ENCODE results near the gene AGO3. TPM values are rescaled to one million over a fixed set of nuclear protein-coding genes. Genes with fewer than 3 reads are reported as not detected.

The AGO3 gene
- total and polyA plus RNA-seq, 7 experiments from 2014 or later: 11.8 to 49.2 (median 32.9) TPM

DNA sequence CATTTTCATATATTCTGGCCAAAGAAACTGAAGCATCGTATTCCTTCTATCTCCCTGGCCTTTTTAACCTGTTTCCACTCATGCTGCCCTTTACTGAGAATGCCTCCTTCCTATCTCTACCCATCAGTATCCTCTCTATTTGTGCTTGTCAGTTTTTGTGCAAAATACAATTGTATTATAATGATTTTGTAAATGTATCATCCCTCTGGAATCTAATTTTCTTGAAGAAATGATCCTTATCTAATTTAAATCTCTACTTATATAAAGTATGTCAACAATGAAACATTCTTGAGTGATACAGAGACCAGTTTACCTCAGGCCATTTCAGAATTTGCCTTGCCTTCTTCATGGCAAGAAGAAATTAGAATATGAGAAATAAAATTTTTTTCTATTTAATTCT lies 93.9 kb downstream of the AGO3 start:
- intact Hi-C loops (cut with micrococcal nuclease): no loop called here
- Histone ChIP-seq H3K36me3 (ENCODE audit: control insufficient read depth in 2 of 3, insufficient read depth in 3 of 3, low read length in 3 of 3) (peaks cover 0 to 21% (median 0%) of the 10 kb centered on the region in 3 experiments), H3K4me1 (ENCODE audit: control insufficient read depth in 2 of 2, insufficient read depth in 2 of 2, low read length in 2 of 2) (no peaks in the 10 kb centered on the region), H3K9me3 (ENCODE audit: control insufficient read depth in 2 of 3, low read length in 3 of 3) (no peaks in the 10 kb centered on the region), H3K27ac (ENCODE audit: low read depth, low read length) (no peak overlapping the region), H3K27me3 (ENCODE audit: control insufficient read depth in 2 of 2, insufficient read depth in 2 of 2, low read length in 2 of 2) (no peaks in the 10 kb centered on the region), H3K4me3 (ENCODE audit: low read length) (no peak overlapping the region)
- Mint-ChIP-seq H3K27ac (no peak overlapping the region), H3K36me3 (peaks cover 0 to 42% (median 35%) of the 10 kb centered on the region in 5 donors), H3K4me3 (no peak overlapping the region), H3K9me3 (peaks cover 0 to 8% (median 2%) of the 10 kb centered on the region in 11 donors), H3K27me3 (no peaks in the 10 kb centered on the region), H3K4me1 (no peaks in the 10 kb centered on the region)
- ATAC-seq: no peak
- ChIA-PET POLR2A (no interaction called here), CTCF (no interaction called here)
- DNase-seq: no peak

DNA sequence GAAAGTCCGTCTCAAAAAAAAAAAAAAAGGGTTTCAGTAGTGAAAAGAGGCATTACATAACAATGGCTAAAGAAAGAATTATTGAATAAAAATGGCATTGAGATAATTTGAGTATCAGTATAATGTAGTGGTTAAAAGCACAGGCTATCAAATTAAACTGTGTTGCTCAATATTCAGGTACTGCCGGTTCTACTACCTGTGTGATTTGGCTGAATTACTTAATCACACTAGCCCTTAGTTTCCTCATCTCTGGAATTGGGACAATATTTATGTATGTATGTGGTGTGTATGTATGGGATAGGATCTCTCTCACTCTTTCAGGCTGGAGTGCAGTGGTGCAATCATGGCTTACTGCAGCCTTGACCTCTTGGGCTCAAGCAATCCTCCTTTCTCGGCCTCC lies 96.9 kb downstream of the AGO3 start:
- intact Hi-C loops (cut with micrococcal nuclease): no loop called here
- H3K36me3 Mint-ChIP-seq: peaks cover 0 to 56% (median 43%) of the 10 kb centered on the region in 5 donors
- no peaks in the 10 kb centered on the region for H3K4me1 Mint-ChIP-seq
- ChIA-PET CTCF (interaction anchor here (0.6 kb wide), 1 partner anchor 1175 kb away, joined by 4 read pairs; no protein-coding TSS in a partner anchor), POLR2A (no interaction called here)
- no peak overlapping the region for H3K4me3 Mint-ChIP-seq
- Histone ChIP-seq H3K9me3 (ENCODE audit: control insufficient read depth in 2 of 3, low read length in 3 of 3) (no peaks in the 10 kb centered on the region), H3K4me3 (ENCODE audit: low read length) (no peak overlapping the region), H3K4me1 (ENCODE audit: control insufficient read depth in 2 of 2, insufficient read depth in 2 of 2, low read length in 2 of 2) (no peaks in the 10 kb centered on the region), H3K36me3 (ENCODE audit: control insufficient read depth in 2 of 3, insufficient read depth in 3 of 3, low read length in 3 of 3) (peaks cover 0 to 34% (median 9%) of the 10 kb centered on the region in 3 experiments), H3K27ac (ENCODE audit: low read depth, low read length) (no peak overlapping the region), H3K27me3 (ENCODE audit: control insufficient read depth in 2 of 2, insufficient read depth in 2 of 2, low read length in 2 of 2) (no peaks in the 10 kb centered on the region)
- no peak for DNase-seq
- H3K27me3 Mint-ChIP-seq: no peaks in the 10 kb centered on the region
- no peak overlapping the region for H3K27ac Mint-ChIP-seq
- no peak for ATAC-seq
- H3K9me3 Mint-ChIP-seq: peaks cover 0 to 8% (median 2%) of the 10 kb centered on the region in 11 donors

DNA sequence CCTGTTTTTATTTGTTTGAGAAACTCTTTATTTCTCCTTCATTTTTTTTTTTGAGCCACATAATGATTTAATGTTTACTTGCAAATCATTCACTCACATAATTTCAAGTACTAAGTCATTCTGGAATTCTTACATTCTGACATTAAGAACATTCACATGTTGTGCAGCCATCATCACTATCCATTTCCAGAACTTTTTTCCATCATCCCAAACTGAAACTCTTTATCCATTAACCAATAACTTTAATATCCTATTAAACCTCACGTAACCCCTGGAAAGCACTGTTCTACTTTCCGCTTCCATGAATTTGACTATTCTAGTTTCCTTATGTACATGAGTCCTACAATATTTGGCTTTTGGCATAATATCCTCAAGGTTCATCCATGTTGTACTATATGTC lies 100.5 kb downstream of the AGO3 start:
- Histone ChIP-seq H3K36me3 (ENCODE audit: control insufficient read depth in 2 of 3, insufficient read depth in 3 of 3, low read length in 3 of 3) (peaks cover 0 to 42% (median 9%) of the 10 kb centered on the region in 3 experiments), H3K27me3 (ENCODE audit: control insufficient read depth in 2 of 2, insufficient read depth in 2 of 2, low read length in 2 of 2) (no peaks in the 10 kb centered on the region), H3K9me3 (ENCODE audit: control insufficient read depth in 2 of 3, low read length in 3 of 3) (no peaks in the 10 kb centered on the region), H3K27ac (ENCODE audit: low read depth, low read length) (no peak overlapping the region), H3K4me3 (ENCODE audit: low read length) (no peak overlapping the region), H3K4me1 (ENCODE audit: control insufficient read depth in 2 of 2, insufficient read depth in 2 of 2, low read length in 2 of 2) (no peaks in the 10 kb centered on the region)
- DNase-seq: no peak
- Mint-ChIP-seq H3K9me3 (peaks cover 0 to 4% (median 1%) of the 10 kb centered on the region in 11 donors), H3K36me3 (peaks cover 0 to 56% (median 38%) of the 10 kb centered on the region in 5 donors), H3K27me3 (no peaks in the 10 kb centered on the region), H3K4me1 (peaks cover 0 to 6% (median 0%) of the 10 kb centered on the region in 7 donors), H3K27ac (peak overlapping the region in 1 of 9 donors; percentile 37), H3K4me3 (no peak overlapping the region)
- ChIA-PET POLR2A (no interaction called here), CTCF (no interaction called here)
- intact Hi-C loops (cut with micrococcal nuclease): no loop called here
- ATAC-seq: no peak

DNA sequence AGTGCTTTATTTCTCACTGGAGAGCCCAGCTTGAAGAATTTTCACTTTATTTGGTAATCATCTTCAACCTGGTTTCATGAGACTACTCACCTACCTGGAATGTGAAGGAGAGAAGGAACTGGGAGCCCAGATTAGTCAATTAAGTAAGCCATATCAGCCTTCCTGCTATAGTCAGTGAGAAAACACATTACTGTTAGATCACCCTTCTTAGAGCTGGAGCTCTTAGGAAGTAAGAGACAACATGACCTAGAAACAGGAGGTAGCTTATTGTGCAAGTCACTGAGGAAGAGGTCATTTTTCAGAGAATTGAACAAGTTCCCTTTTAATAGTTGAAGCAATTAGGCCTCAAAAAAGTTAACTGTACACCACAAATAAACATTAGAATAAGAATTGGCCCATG lies 103.8 kb downstream of the AGO3 start:
- H3K36me3 Mint-ChIP-seq: peaks cover 0 to 49% (median 34%) of the 10 kb centered on the region in 5 donors
- peaks cover under 1 to 33% (median 9%) of the 10 kb centered on the region in 3 experiments for H3K36me3 ChIP-seq (ENCODE audit: control insufficient read depth in 2 of 3, insufficient read depth in 3 of 3, low read length in 3 of 3)
- H3K4me3 Mint-ChIP-seq: no peak overlapping the region
- CTCF ChIA-PET: no interaction called here
- H3K9me3 Mint-ChIP-seq: no peaks in the 10 kb centered on the region
- H3K27me3 Mint-ChIP-seq: no peaks in the 10 kb centered on the region
- no peak overlapping the region for H3K4me3 ChIP-seq (ENCODE audit: low read length)
- H3K27me3 ChIP-seq (ENCODE audit: control insufficient read depth in 2 of 2, insufficient read depth in 2 of 2, low read length in 2 of 2): no peaks in the 10 kb centered on the region
- intact Hi-C loops (cut with micrococcal nuclease): no loop called here
- POLR2A ChIA-PET: no interaction called here
- H3K4me1 Mint-ChIP-seq: peaks cover 0 to 6% (median 0%) of the 10 kb centered on the region in 7 donors
- no peaks in the 10 kb centered on the region for H3K9me3 ChIP-seq (ENCODE audit: control insufficient read depth in 2 of 3, low read length in 3 of 3)
- H3K27ac Mint-ChIP-seq: peak overlapping the region in 1 of 9 donors; percentile 58
- ATAC-seq (peak; percentile 64), DNase-seq (no peak)
- no peaks in the 10 kb centered on the region for H3K4me1 ChIP-seq (ENCODE audit: control insufficient read depth in 2 of 2, insufficient read depth in 2 of 2, low read length in 2 of 2)
- no peak overlapping the region for H3K27ac ChIP-seq (ENCODE audit: low read depth, low read length)

DNA sequence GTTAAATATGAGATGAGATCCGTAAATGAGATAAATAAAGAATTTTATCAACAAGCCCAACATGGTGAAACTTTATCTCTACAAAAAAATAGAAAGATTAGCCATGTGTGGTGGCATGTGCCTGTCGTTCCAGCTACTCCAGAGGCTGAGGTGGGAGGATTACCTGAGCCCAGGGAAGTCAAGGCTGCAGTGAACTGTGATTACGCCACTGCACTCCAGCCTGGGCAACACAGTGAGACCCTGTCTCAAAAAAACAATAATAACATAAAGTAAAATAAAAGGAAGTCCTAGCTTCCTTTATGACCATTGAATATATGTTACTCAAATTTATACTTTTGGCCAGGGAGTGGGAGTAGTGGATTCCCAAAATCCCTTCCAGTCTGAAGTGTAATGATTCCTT lies 104.2 kb downstream of the AGO3 start:
- Mint-ChIP-seq H3K27ac (peak overlapping the region in 1 of 9 donors; percentile 58), H3K4me1 (peaks cover 0 to 6% (median 0%) of the 10 kb centered on the region in 7 donors), H3K36me3 (peaks cover 0 to 54% (median 37%) of the 10 kb centered on the region in 5 donors), H3K9me3 (no peaks in the 10 kb centered on the region), H3K4me3 (no peak overlapping the region), H3K27me3 (no peaks in the 10 kb centered on the region)
- Histone ChIP-seq H3K4me1 (ENCODE audit: control insufficient read depth in 2 of 2, insufficient read depth in 2 of 2, low read length in 2 of 2) (no peaks in the 10 kb centered on the region), H3K27ac (ENCODE audit: low read depth, low read length) (no peak overlapping the region), H3K9me3 (ENCODE audit: control insufficient read depth in 2 of 3, low read length in 3 of 3) (no peaks in the 10 kb centered on the region), H3K36me3 (ENCODE audit: control insufficient read depth in 2 of 3, insufficient read depth in 3 of 3, low read length in 3 of 3) (peaks cover 5 to 37% (median 9%) of the 10 kb centered on the region in 3 experiments), H3K27me3 (ENCODE audit: control insufficient read depth in 2 of 2, insufficient read depth in 2 of 2, low read length in 2 of 2) (no peaks in the 10 kb centered on the region), H3K4me3 (ENCODE audit: low read length) (no peak overlapping the region)
- ChIA-PET CTCF (no interaction called here), POLR2A (no interaction called here)
- intact Hi-C loops (cut with micrococcal nuclease): no loop called here
- ATAC-seq (no peak), DNase-seq (no peak)

- ATAC-seq: no peak
- CTCF ChIA-PET: no interaction called here
- intact Hi-C loops (cut with micrococcal nuclease): no loop called here
Measured at GRCh38 chr1:36040238-36040637, 109.3 kb downstream of the AGO3 start.

GRCh38 chr1:36051821-36052220 lies 120.9 kb downstream of the AGO3 start:
- DNase-seq: no peak
- peaks cover 0 to 8% (median 6%) of the 10 kb centered on the region in 11 donors for H3K9me3 Mint-ChIP-seq
- Histone ChIP-seq H3K27ac (ENCODE audit: low read depth, low read length) (no peak overlapping the region), H3K9me3 (ENCODE audit: control insufficient read depth in 2 of 3, low read length in 3 of 3) (peaks cover 0 to 12% (median 0%) of the 10 kb centered on the region in 3 experiments), H3K4me1 (ENCODE audit: control insufficient read depth in 2 of 2, insufficient read depth in 2 of 2, low read length in 2 of 2) (no peaks in the 10 kb centered on the region), H3K27me3 (ENCODE audit: control insufficient read depth in 2 of 2, insufficient read depth in 2 of 2, low read length in 2 of 2) (no peaks in the 10 kb centered on the region), H3K4me3 (ENCODE audit: low read length) (no peak overlapping the region), H3K36me3 (ENCODE audit: control insufficient read depth in 2 of 3, insufficient read depth in 3 of 3, low read length in 3 of 3) (peaks cover 0 to 25% (median 0%) of the 10 kb centered on the region in 3 experiments)
- H3K36me3 Mint-ChIP-seq: peaks cover 10 to 55% (median 46%) of the 10 kb centered on the region in 5 donors
- ChIA-PET CTCF (interaction anchor here (0.7 kb wide), 1 partner anchor 211 kb away, joined by 3 read pairs; no protein-coding TSS in a partner anchor), POLR2A (no interaction called here)
- intact Hi-C loops (cut with micrococcal nuclease): no loop called here
- H3K27ac Mint-ChIP-seq: peak overlapping the region in 1 of 9 donors; percentile 0
- H3K4me1 Mint-ChIP-seq: peaks cover 0 to 5% (median 0%) of the 10 kb centered on the region in 7 donors
- no peaks in the 10 kb centered on the region for H3K27me3 Mint-ChIP-seq
- no peak overlapping the region for H3K4me3 Mint-ChIP-seq
- ATAC-seq: no peak

More at GRCh38 chr1:36040238-36040637, 109.3 kb downstream of the AGO3 start:
- H3K27ac Mint-ChIP-seq: no peak overlapping the region
- H3K27me3 Mint-ChIP-seq: no peaks in the 10 kb centered on the region
- H3K4me3 Mint-ChIP-seq: no peak overlapping the region
- DNase-seq: no peak
- Histone ChIP-seq H3K36me3 (ENCODE audit: control insufficient read depth in 2 of 3, insufficient read depth in 3 of 3, low read length in 3 of 3) (peaks cover 0 to 45% (median 14%) of the 10 kb centered on the region in 3 experiments), H3K27me3 (ENCODE audit: control insufficient read depth in 2 of 2, insufficient read depth in 2 of 2, low read length in 2 of 2) (no peaks in the 10 kb centered on the region), H3K4me3 (ENCODE audit: low read length) (no peak overlapping the region), H3K4me1 (ENCODE audit: control insufficient read depth in 2 of 2, insufficient read depth in 2 of 2, low read length in 2 of 2) (no peaks in the 10 kb centered on the region), H3K9me3 (ENCODE audit: control insufficient read depth in 2 of 3, low read length in 3 of 3) (no peaks in the 10 kb centered on the region), H3K27ac (ENCODE audit: low read depth, low read length) (no peak overlapping the region)
- H3K9me3 Mint-ChIP-seq: no peaks in the 10 kb centered on the region
- peaks cover 0 to 50% (median 41%) of the 10 kb centered on the region in 5 donors for H3K36me3 Mint-ChIP-seq
- no peaks in the 10 kb centered on the region for H3K4me1 Mint-ChIP-seq
- POLR2A ChIA-PET: no interaction called here

All from naive thymus-derived CD4-positive, alpha-beta T cell (primary cell).